ENCODE measurements around the gene UBAC2. TPM values are rescaled to one million over a fixed set of nuclear protein-coding genes. Genes with fewer than 3 reads are reported as not detected.

Gene UBAC2
- polyA plus RNA-seq, 3 donors = 59.6 to 113 (median 96.7) TPM

GRCh38 chr13:99299920-99300341 is 99.3 kb downstream of the UBAC2 start:
- peaks cover 2 to 16% of the 10 kb centered on the region in 2 donors for H3K36me3 ChIP-seq (replicated peaks in 1 of 2; ENCODE audit: control insufficient read depth in 1 of 2, insufficient read depth in 2 of 2, low read length in 2 of 2)
- intact Hi-C loops (cut with micrococcal nuclease) = no loop called here
- H3K4me1 ChIP-seq (ENCODE audit: control insufficient read depth in 1 of 2, insufficient read depth in 2 of 2, low read length in 2 of 2) = peaks cover 69 to 87% of the 10 kb centered on the region in 2 donors
- 100% methylated on average over 4 of the region's 4 CpGs for WGBS (ENCODE audit: insufficient coverage)
- no peaks in the 10 kb centered on the region for H3K27me3 ChIP-seq (ENCODE audit: control insufficient read depth in 2 of 2, insufficient read depth in 2 of 2, low read length in 2 of 2)
- DNase-seq = no peak
- no peak overlapping the region for H3K4me3 Mint-ChIP-seq
- H3K9me3 ChIP-seq (replicated peaks in 1 of 2; ENCODE audit: control insufficient read depth in 1 of 2, insufficient read depth in 1 of 2, low read length in 2 of 2) = no peaks in the 10 kb centered on the region
- H4K20me1 ChIP-seq (ENCODE audit: insufficient read depth, low read length) = peaks cover 68% of the 10 kb centered on the region
- H3K27me3 Mint-ChIP-seq (ENCODE audit: low read depth in 3 of 3) = no peaks in the 10 kb centered on the region
- H3K79me2 ChIP-seq (ENCODE audit: insufficient read depth, low read length) = peaks cover 94% of the 10 kb centered on the region
- H3K4me2 ChIP-seq (replicated peaks; ENCODE audit: extremely low read depth, low read length, poor library complexity, severe bottlenecking) = no peak overlapping the region
- peak overlapping the region; percentile 7 to 76 (median 58) for H3K27ac Mint-ChIP-seq
- H3K9ac ChIP-seq (ENCODE audit: insufficient read depth, low read length, poor library complexity, severe bottlenecking) = no peak overlapping the region
- H3K27ac ChIP-seq (ENCODE audit: low read depth in 1 of 2, low read length in 2 of 2) = peak overlapping the region in 1 of 2 donors; percentile 36
- H3K9me3 Mint-ChIP-seq = no peaks in the 10 kb centered on the region
- TF ChIP-seq CTCF (IDR thresholded peaks at IDR 0.05) = no peak
- peaks cover 27 to 50% of the 10 kb centered on the region in 2 donors for H3K36me3 Mint-ChIP-seq
- no peak overlapping the region for H2AFZ ChIP-seq (ENCODE audit: insufficient read depth, low read depth, low read length, poor library complexity, severe bottlenecking)
- no peak overlapping the region for H3K4me3 ChIP-seq (replicated peaks in 1 of 3; ENCODE audit: low read depth in 2 of 3, low read length in 3 of 3)
- peaks cover 74% of the 10 kb centered on the region for H3K4me1 Mint-ChIP-seq

- H3K9me3 Mint-ChIP-seq = no peaks in the 10 kb centered on the region
- H3K4me1 ChIP-seq (ENCODE audit: control insufficient read depth in 1 of 2, insufficient read depth in 2 of 2, low read length in 2 of 2) = peaks cover 60 to 81% of the 10 kb centered on the region in 2 donors
- peaks cover 2 to 9% of the 10 kb centered on the region in 2 donors for H3K36me3 ChIP-seq (replicated peaks in 1 of 2; ENCODE audit: control insufficient read depth in 1 of 2, insufficient read depth in 2 of 2, low read length in 2 of 2)
- H4K20me1 ChIP-seq (ENCODE audit: insufficient read depth, low read length) = peaks cover 70% of the 10 kb centered on the region
- H2AFZ ChIP-seq (ENCODE audit: insufficient read depth, low read depth, low read length, poor library complexity, severe bottlenecking) = no peak overlapping the region
- no peaks in the 10 kb centered on the region for H3K27me3 Mint-ChIP-seq (ENCODE audit: low read depth in 3 of 3)
- no peak overlapping the region for H3K4me3 Mint-ChIP-seq
- no peak overlapping the region for H3K27ac ChIP-seq (ENCODE audit: low read depth in 1 of 2, low read length in 2 of 2)
- no peaks in the 10 kb centered on the region for H3K27me3 ChIP-seq (ENCODE audit: control insufficient read depth in 2 of 2, insufficient read depth in 2 of 2, low read length in 2 of 2)
- intact Hi-C loops (cut with micrococcal nuclease) = no loop called here
- H3K79me2 ChIP-seq (ENCODE audit: insufficient read depth, low read length) = peaks cover 94% of the 10 kb centered on the region
- no peak for TF ChIP-seq CTCF (IDR thresholded peaks at IDR 0.05)
- WGBS (ENCODE audit: insufficient coverage) = 100% methylated on average over 1 of the region's 7 CpGs
- peak in 1 of 3 donors; percentile 11 for DNase-seq
- H3K36me3 Mint-ChIP-seq = peaks cover 21 to 48% of the 10 kb centered on the region in 2 donors
- H3K4me1 Mint-ChIP-seq = peaks cover 71% of the 10 kb centered on the region
- H3K4me3 ChIP-seq (replicated peaks in 1 of 3; ENCODE audit: low read depth in 2 of 3, low read length in 3 of 3) = no peak overlapping the region
- no peak overlapping the region for H3K27ac Mint-ChIP-seq
- H3K9ac ChIP-seq (ENCODE audit: insufficient read depth, low read length, poor library complexity, severe bottlenecking) = no peak overlapping the region
- no peaks in the 10 kb centered on the region for H3K9me3 ChIP-seq (replicated peaks in 1 of 2; ENCODE audit: control insufficient read depth in 1 of 2, insufficient read depth in 1 of 2, low read length in 2 of 2)
- H3K4me2 ChIP-seq (replicated peaks; ENCODE audit: extremely low read depth, low read length, poor library complexity, severe bottlenecking) = no peak overlapping the region
Measured at GRCh38 chr13:99301056-99301838, 100.6 kb downstream of the UBAC2 start.

Data from CD14-positive monocyte (primary cell).